OCI-LY3 (cell line): ENCODE measurements around the gene FBRSL1.

Source experiments
- H2AFZ ChIP-seq: fragments of 200-600, 300-600 bp; shearing (Covaris generic); 2 replicates; pipeline ENCODE4 v1.6.0; 2014; ENCODE audit warnings: antibody characterized with exemption, low read depth, low read length
- H3K27ac ChIP-seq: fragments of 200-600, 300-600 bp; sonication (generic); 2 replicates; pipeline ENCODE4 v1.5.1; 2014; ENCODE audit warnings: mild to moderate bottlenecking, low read length, moderate library complexity, mixed read lengths
- H3K27me3 ChIP-seq: fragments of 200-600, 300-600 bp; sonication (generic); 2 replicates; pipeline ENCODE4 v1.6.1; 2014; ENCODE audit warnings: low read depth, low read length, mixed read lengths
- H3K36me3 ChIP-seq: fragments of 200-600, 300-600 bp; sonication (generic); replicated peaks from 2 replicates; pipeline ENCODE3; 2014; ENCODE audit warnings: low read depth, low read length, mixed read lengths
- H3K4me1 ChIP-seq: fragments of 300-600, 200-600 bp; sonication (generic); 2 replicates; pipeline ENCODE4 v1.6.1; 2014; ENCODE audit warnings: low read length, mixed read lengths
- H3K4me2 ChIP-seq: fragments of 200-600, 300-600 bp; sonication (generic); 2 replicates; pipeline ENCODE4 v1.6.1; 2014; ENCODE audit warnings: low read length, mixed read lengths
- H3K4me3 ChIP-seq: fragments of 300-600, 200-600 bp; sonication (generic); 2 replicates; pipeline ENCODE4 v1.5.1; 2014; ENCODE audit warnings: antibody characterized with exemption, mild to moderate bottlenecking, low read length, moderate library complexity
- H3K79me2 ChIP-seq: fragments of 300-600, 200-600 bp; shearing (Covaris generic); 2 replicates; pipeline ENCODE4 v1.6.1; 2014; ENCODE audit warnings: mild to moderate bottlenecking, low read length, mixed read lengths
- H3K9ac ChIP-seq: fragments of 300-600, 200-600 bp; shearing (Covaris generic); 2 replicates; pipeline ENCODE4 v1.6.0; 2014; ENCODE audit warnings: mild to moderate bottlenecking, low read length, moderate library complexity
- H3K9me3 ChIP-seq: fragments of 200-600, 300-600 bp; shearing (Covaris generic); 2 replicates; pipeline ENCODE4 v1.6.1; 2014; ENCODE audit warnings: low read length, mixed read lengths; ENCODE audit not compliant: insufficient read depth
- H4K20me1 ChIP-seq: fragments of 200-600, 300-600 bp; sonication (generic); 2 replicates; pipeline ENCODE4 v1.6.1; 2016; ENCODE audit warnings: low read length, mixed read lengths; ENCODE audit not compliant: insufficient read depth
- EZH2phosphoT487 ChIP-seq: fragments of 200-600 bp; shearing (Covaris generic); IDR thresholded peaks from 2 replicates; pipeline ENCODE4 v1.6.1; 2018; ENCODE audit warnings: antibody characterized with exemption, mixed run types, low read depth
- TF ChIP-seq, protein P1 (sequence below): fragments of 200-600, 300-600 bp; sonication (generic); IDR thresholded peaks from 2 replicates; pipeline ENCODE4 v1.5.1; 2014; ENCODE audit warnings: antibody characterized with exemption, low read length, low read depth

Gene FBRSL1

GRCh38 chr12:132490422-132491137 lies 629 bp downstream of the FBRSL1 start:
- TF ChIP-seq EZH2phosphoT487: no peak
- TF ChIP-seq, protein P1, sequence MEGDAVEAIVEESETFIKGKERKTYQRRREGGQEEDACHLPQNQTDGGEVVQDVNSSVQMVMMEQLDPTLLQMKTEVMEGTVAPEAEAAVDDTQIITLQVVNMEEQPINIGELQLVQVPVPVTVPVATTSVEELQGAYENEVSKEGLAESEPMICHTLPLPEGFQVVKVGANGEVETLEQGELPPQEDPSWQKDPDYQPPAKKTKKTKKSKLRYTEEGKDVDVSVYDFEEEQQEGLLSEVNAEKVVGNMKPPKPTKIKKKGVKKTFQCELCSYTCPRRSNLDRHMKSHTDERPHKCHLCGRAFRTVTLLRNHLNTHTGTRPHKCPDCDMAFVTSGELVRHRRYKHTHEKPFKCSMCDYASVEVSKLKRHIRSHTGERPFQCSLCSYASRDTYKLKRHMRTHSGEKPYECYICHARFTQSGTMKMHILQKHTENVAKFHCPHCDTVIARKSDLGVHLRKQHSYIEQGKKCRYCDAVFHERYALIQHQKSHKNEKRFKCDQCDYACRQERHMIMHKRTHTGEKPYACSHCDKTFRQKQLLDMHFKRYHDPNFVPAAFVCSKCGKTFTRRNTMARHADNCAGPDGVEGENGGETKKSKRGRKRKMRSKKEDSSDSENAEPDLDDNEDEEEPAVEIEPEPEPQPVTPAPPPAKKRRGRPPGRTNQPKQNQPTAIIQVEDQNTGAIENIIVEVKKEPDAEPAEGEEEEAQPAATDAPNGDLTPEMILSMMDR: no peak
- H3K9ac ChIP-seq: peak overlapping the region; percentile 39
- peak overlapping the region; percentile 84 for H3K4me3 ChIP-seq
- H3K4me2 ChIP-seq: peak overlapping the region; percentile 97
- no peak overlapping the region for H3K27ac ChIP-seq
- H3K36me3 ChIP-seq: no peaks in the 10 kb centered on the region
- no peaks in the 10 kb centered on the region for H3K9me3 ChIP-seq
- peaks cover 12% of the 10 kb centered on the region for H3K27me3 ChIP-seq
- no peak overlapping the region for H2AFZ ChIP-seq
- H3K4me1 ChIP-seq: peaks cover 31% of the 10 kb centered on the region
- peaks cover 49% of the 10 kb centered on the region for H4K20me1 ChIP-seq
- H3K79me2 ChIP-seq: peaks cover 53% of the 10 kb centered on the region

- Histone ChIP-seq H2AFZ (no peak overlapping the region), H3K27ac (no peak overlapping the region), H3K79me2 (peaks cover 59% of the 10 kb centered on the region), H3K4me2 (peak overlapping the region; percentile 97), H4K20me1 (peaks cover 55% of the 10 kb centered on the region), H3K27me3 (peaks cover 12% of the 10 kb centered on the region), H3K4me3 (peak overlapping the region; percentile 84), H3K9me3 (no peaks in the 10 kb centered on the region), H3K4me1 (peaks cover 31% of the 10 kb centered on the region), H3K36me3 (no peaks in the 10 kb centered on the region), H3K9ac (peak overlapping the region; percentile 39)
- no peak for TF ChIP-seq EZH2phosphoT487
- TF ChIP-seq, protein P1: no peak
These were observed 1.2 kb downstream of the FBRSL1 start for GRCh38 chr12:132491138-132491663.

DNA sequence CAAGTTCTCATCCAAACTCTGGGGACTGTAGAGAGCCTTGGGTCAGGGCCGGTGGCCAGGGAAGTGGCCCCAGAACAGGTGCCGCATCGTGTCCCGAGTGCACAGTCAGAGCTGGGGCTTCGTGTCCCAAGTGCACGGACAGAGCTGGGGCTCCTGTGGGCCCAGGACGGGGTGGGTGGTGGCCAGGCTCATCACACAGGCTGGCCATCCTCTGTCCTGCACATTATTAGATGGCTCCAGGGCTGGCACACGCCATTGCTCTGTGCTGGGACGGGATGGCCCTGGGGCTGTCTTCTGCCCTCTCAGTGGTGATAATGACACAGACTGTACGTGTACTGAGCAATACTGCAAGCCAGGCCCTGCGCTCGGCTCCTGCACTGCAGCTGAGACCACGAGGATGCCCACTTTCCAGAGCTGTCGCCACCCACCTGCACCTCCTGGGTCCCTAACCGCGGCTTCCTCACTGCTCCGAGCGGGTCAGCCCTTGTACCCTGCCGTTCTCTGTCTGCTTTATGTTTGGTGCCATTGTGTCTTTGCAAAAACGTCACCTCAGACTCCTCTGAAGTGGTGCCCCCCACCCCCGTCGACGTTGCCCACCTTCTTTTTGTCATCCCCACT lies 1.9 kb downstream of the FBRSL1 start:
- Histone ChIP-seq H3K4me1 (peaks cover 31% of the 10 kb centered on the region), H3K27me3 (peaks cover 12% of the 10 kb centered on the region), H2AFZ (no peak overlapping the region), H3K4me3 (peak overlapping the region; percentile 84), H4K20me1 (peaks cover 62% of the 10 kb centered on the region), H3K9ac (peak overlapping the region; percentile 43; the same call in 1 of the 2 replicates), H3K79me2 (peaks cover 66% of the 10 kb centered on the region), H3K27ac (peak overlapping the region; percentile 39; the same call in 1 of the 2 replicates), H3K4me2 (peak overlapping the region; percentile 97), H3K36me3 (no peaks in the 10 kb centered on the region), H3K9me3 (no peaks in the 10 kb centered on the region)
- TF ChIP-seq EZH2phosphoT487: no peak
- TF ChIP-seq, protein P1: no peak

GRCh38 chr12:132492522-132492921 lies 2.6 kb downstream of the FBRSL1 start:
- Histone ChIP-seq H3K4me3 (peak overlapping the region; percentile 84; the same call in 1 of the 2 replicates), H4K20me1 (peaks cover 69% of the 10 kb centered on the region)

More at GRCh38 chr12:132492522-132492921, 2.6 kb downstream of the FBRSL1 start:
- Histone ChIP-seq H3K4me1 (peaks cover 31% of the 10 kb centered on the region), H3K27ac (peak overlapping the region; percentile 39), H3K36me3 (no peaks in the 10 kb centered on the region), H2AFZ (no peak overlapping the region), H3K79me2 (peaks cover 72% of the 10 kb centered on the region), H3K4me2 (peak overlapping the region; percentile 97), H3K27me3 (peaks cover 12% of the 10 kb centered on the region), H3K9me3 (no peaks in the 10 kb centered on the region), H3K9ac (peak overlapping the region; percentile 43)
- no peak for TF ChIP-seq EZH2phosphoT487
